Measurements from ENCODE around the gene CDHR4.

CDHR4 gene

DNA sequence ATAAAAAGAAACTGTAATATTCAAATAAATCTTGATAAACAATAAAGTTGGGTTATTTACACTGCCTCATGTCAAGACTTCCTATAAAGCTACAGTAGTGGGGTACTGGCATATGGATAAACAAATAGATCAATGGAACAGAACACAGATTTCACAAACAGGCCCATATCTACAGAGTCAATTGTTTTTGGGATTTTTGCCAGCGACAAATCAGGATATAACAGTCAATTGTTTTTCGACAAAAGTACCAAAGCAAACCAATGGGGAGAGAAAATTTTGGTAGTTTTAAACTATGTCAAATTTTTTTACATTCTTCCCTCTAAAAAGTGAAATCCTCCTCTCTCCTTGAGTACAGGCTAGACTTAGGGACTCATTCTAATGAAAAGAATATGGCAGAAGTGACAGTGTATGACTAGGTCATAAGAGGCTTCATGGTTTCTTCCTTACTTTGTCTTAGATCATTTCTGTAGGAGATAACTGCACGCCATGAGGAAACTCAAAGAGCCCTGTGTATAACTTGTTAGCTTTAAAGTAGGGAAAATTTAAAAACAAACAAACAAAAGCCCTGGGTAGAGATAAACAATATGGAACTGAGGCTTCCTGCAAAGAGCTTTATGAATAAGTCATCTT, 30.3 kb downstream of the CDHR4 start:
- no peak overlapping the region for H3K4me3 ChIP-seq (replicated peaks; ENCODE audit: low read depth, low read length)
- DNase-seq (ENCODE audit: extremely low read depth, insufficient read length), result no peak
- H3K27me3 ChIP-seq (replicated peaks; ENCODE audit: control insufficient read depth, insufficient read depth, low read length), result no peaks in the 10 kb centered on the region
- TF ChIP-seq, protein P1, sequence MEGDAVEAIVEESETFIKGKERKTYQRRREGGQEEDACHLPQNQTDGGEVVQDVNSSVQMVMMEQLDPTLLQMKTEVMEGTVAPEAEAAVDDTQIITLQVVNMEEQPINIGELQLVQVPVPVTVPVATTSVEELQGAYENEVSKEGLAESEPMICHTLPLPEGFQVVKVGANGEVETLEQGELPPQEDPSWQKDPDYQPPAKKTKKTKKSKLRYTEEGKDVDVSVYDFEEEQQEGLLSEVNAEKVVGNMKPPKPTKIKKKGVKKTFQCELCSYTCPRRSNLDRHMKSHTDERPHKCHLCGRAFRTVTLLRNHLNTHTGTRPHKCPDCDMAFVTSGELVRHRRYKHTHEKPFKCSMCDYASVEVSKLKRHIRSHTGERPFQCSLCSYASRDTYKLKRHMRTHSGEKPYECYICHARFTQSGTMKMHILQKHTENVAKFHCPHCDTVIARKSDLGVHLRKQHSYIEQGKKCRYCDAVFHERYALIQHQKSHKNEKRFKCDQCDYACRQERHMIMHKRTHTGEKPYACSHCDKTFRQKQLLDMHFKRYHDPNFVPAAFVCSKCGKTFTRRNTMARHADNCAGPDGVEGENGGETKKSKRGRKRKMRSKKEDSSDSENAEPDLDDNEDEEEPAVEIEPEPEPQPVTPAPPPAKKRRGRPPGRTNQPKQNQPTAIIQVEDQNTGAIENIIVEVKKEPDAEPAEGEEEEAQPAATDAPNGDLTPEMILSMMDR (IDR thresholded peaks at IDR 0.05; ENCODE audit: insufficient read depth, low read length, poor library complexity, severe bottlenecking), result no peak
- H3K36me3 ChIP-seq (ENCODE audit: control insufficient read depth, insufficient read depth, low read length), result peaks cover 2% of the 10 kb centered on the region; the same call in 1 of the 2 replicates

DNA sequence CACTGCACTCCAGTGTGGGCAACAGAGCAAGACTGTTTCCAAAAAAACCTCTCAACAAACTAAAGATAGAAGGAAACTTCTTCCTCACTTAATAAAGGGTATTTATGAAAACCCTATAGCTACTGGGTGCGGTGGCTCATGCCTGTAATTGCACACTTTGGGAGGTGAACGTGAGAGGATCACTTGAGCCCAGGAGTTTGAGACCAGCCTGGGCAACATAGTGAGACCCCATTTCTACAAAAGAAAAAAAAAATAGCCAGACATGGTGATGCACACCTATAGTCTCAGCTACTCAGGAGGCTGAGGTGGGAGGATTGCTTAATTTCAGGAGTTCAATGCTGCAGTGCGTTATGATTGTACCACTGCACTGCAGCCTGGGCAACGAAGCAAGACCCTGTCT, 35.7 kb downstream of the CDHR4 start:
- no peak for DNase-seq (ENCODE audit: extremely low read depth, insufficient read length)
- no peaks in the 10 kb centered on the region for H3K27me3 ChIP-seq (replicated peaks; ENCODE audit: control insufficient read depth, insufficient read depth, low read length)
- no peaks in the 10 kb centered on the region for H3K36me3 ChIP-seq (ENCODE audit: control insufficient read depth, insufficient read depth, low read length)
- no peak overlapping the region for H3K4me3 ChIP-seq (replicated peaks; ENCODE audit: low read depth, low read length)
- TF ChIP-seq, protein P1 (IDR thresholded peaks at IDR 0.05; ENCODE audit: insufficient read depth, low read length, poor library complexity, severe bottlenecking), result no peak

DNA sequence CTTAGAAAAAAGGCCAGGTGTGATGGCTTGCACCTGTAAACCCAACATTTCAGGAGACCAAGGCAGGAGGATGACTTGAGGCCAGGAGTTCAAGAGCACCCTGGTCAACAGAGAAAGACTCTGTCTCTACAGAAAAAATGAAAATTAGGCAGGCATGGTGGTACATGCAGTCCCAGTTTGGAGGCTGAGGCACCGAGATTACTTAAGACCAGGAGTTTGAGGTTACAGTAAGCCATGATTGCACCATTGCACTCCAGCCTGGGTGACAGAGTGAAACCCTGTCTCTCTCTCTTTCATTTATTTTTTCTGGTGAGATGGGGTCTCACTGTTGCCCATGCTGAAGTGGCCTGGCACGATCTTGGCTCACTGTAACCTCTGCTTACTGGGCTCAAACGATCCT, 38.0 kb downstream of the CDHR4 start:
- DNase-seq (ENCODE audit: extremely low read depth, insufficient read length), result no peak
- Histone ChIP-seq H3K36me3 (ENCODE audit: control insufficient read depth, insufficient read depth, low read length) (no peaks in the 10 kb centered on the region), H3K27me3 (replicated peaks; ENCODE audit: control insufficient read depth, insufficient read depth, low read length) (no peaks in the 10 kb centered on the region), H3K4me3 (replicated peaks; ENCODE audit: low read depth, low read length) (no peak overlapping the region)
- TF ChIP-seq, protein P1 (IDR thresholded peaks at IDR 0.05; ENCODE audit: insufficient read depth, low read length, poor library complexity, severe bottlenecking), result no peak

DNA sequence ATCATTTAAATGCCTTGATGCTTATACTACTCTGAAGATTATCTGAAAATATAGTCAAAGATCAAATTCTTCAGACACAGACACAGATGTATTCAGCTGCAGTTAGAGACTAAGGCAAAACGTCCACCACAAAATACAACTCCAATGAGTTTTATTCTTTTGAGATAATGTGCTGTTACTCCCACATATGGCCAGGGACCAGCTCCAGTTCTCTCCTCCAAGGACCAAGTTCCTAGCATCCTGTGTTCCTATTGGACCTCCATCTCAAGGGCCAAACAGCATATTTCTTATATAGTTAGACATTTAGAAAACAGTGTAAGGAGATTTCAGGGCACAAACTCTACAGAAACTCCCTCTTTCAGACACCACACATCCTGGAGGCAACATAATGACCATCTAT, 40.4 kb downstream of the CDHR4 start:
- H3K4me3 ChIP-seq (replicated peaks; ENCODE audit: low read depth, low read length), result no peak overlapping the region
- H3K36me3 ChIP-seq (ENCODE audit: control insufficient read depth, insufficient read depth, low read length), result no peaks in the 10 kb centered on the region
- no peaks in the 10 kb centered on the region for H3K27me3 ChIP-seq (replicated peaks; ENCODE audit: control insufficient read depth, insufficient read depth, low read length)
- TF ChIP-seq, protein P1 (IDR thresholded peaks at IDR 0.05; ENCODE audit: insufficient read depth, low read length, poor library complexity, severe bottlenecking), result no peak
- DNase-seq (ENCODE audit: extremely low read depth, insufficient read length), result no peak

DNA sequence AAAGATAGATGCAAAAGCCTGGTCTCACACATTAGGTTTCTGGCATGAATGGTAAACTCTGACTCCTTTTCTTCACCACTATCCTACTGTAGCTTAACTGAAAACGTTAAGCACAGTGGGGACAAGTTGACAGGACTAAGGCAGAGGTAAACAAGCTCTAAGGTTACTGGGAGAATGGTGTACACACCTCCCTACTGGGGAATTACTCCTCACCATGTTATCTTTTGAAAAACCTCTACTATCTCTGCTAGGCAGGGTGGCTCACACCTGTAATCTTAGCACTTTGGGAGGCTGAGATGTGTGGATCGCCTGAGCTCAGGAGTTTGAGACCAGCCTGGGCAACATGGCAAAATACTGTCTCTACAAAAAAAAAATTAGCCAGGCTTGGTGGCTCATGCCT, 42.5 kb downstream of the CDHR4 start:
- TF ChIP-seq, protein P1 (IDR thresholded peaks at IDR 0.05; ENCODE audit: insufficient read depth, low read length, poor library complexity, severe bottlenecking), result no peak
- Histone ChIP-seq H3K36me3 (ENCODE audit: control insufficient read depth, insufficient read depth, low read length) (no peaks in the 10 kb centered on the region; the same call in 1 of the 2 replicates), H3K4me3 (replicated peaks; ENCODE audit: low read depth, low read length) (no peak overlapping the region), H3K27me3 (replicated peaks; ENCODE audit: control insufficient read depth, insufficient read depth, low read length) (no peaks in the 10 kb centered on the region)
- DNase-seq (ENCODE audit: extremely low read depth, insufficient read length), result no peak

DNA sequence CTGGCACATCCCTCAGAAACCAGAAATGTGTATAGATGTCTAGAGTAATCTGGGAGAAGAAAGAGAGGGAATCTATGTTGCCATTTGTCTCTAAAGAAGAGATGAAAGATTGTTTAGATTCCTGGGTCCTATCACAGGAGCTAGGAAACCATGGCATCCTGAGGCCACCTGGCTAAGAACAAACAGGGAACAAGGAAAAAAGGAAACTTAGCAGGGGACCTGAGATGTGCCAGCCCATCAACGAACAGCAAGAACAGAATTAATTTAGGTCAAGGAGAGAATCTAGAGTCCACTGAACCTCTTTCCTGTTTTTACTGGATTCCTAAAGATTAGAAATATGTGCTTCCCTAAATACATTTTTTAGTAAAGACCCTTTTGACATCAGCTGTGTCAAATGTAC, 43.6 kb downstream of the CDHR4 start:
- TF ChIP-seq, protein P1 (IDR thresholded peaks at IDR 0.05; ENCODE audit: insufficient read depth, low read length, poor library complexity, severe bottlenecking), result no peak
- no peaks in the 10 kb centered on the region; the same call in 1 of the 2 replicates for H3K36me3 ChIP-seq (ENCODE audit: control insufficient read depth, insufficient read depth, low read length)
- no peak for DNase-seq (ENCODE audit: extremely low read depth, insufficient read length)

More for the DNA sequence above, 43.6 kb downstream of the CDHR4 start:
- H3K4me3 ChIP-seq (replicated peaks; ENCODE audit: low read depth, low read length), result no peak overlapping the region
- H3K27me3 ChIP-seq (replicated peaks; ENCODE audit: control insufficient read depth, insufficient read depth, low read length), result no peaks in the 10 kb centered on the region
